Measurements from ENCODE around the gene MYO10.
A peak's percentile ranks its signal among the peaks of the same experiment; 100 is the strongest.

The MYO10 gene

DNA sequence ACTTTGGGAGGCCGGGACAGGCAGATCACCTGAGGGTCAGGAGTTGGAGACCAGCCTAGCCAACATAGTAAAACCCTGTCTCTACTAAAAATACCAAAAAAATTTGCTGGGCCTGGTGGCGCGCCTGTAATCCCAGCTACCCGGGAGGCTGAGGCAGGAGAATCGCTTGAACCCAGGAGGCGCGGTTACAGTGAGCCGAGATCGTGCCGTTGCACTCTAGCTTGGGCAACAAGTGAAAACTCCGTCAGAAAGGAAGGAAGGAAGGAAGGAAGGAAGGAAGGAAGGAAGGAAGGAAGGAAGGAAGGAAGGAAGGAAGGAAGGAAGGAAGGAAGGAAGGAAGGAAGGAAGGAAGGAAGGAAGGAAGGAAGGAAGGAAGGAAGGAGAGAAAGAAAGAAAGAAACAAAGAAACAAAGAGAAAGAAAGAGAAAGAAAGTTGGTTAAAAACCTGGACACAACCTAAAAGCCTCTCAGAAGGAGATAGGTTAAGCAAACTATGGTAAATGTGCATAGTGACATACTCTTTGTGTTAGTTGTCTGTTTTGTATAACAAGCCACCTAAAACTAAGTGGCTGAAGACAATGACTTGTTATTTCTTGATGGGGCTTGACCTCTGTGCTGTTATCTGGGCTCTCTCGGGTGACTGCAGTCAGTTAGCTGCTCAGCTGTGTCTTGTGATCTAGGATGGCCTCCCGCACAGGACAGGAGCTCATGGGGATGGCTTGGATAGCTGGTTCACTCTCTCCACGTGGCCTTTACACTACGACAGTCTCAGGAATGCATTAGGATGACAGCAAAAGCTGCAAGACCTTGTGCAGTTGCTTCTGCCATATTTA is 8.0 kb upstream of the MYO10 start:
- no peak for DNase-seq

- no peak for DNase-seq
These were observed 1.5 kb upstream of the MYO10 start for GRCh38 chr5:16937503-16938161.

DNA sequence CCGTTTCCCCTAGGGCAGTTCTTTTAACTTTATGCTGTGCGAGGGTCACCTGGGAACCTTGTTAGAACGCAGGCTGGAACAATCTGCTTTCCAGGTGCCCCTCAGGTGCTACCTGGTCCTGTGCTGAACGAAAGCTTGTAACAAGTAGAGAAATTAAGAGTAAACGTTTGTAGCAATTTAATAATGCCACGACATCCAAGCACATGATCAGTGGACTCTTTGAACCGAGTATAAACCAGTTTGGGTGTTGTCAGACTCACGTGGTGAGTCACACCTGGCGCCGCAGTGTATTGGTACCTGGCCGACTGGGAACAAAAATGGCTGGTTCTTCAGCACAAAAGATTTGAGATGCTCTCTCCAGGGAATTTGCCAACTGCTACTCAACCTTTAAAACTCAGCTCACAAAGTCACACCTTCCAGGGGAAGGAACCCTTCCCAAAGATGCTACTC is 926 bp upstream of the MYO10 start:
- no peak for DNase-seq

- DNase-seq = peak; percentile 53 to 63
These were observed 598 bp downstream of the MYO10 start for GRCh38 chr5:16935231-16936149.

- DNase-seq = no peak
These were observed 1.4 kb downstream of the MYO10 start for GRCh38 chr5:16934677-16935153.

DNA sequence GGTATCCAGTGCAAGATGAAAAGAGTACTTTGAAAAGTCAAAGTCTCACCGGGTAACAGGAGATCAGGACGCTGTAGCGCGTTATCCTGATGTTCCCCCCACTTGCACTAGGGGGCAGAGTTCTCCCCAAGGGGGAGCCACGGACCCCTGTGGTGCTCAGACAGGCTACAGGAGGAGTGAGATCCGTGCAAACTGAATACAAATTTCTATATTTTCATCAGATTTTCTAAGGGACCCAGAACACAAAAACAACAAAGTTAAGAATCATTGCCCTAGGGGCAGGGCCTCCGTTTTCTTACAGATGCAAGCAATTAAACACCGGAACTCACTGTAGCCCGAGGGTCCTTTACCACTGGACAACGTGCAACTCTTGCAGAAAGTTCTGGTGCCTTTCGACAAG is 2.0 kb downstream of the MYO10 start:
- DNase-seq = peak; percentile 66 to 71

GRCh38 chr5:16933337-16933736 is 2.8 kb downstream of the MYO10 start:
- no peak for DNase-seq

GRCh38 chr5:16932401-16932800 is 3.7 kb downstream of the MYO10 start:
- DNase-seq = no peak

GRCh38 chr5:16931334-16932110 is 4.6 kb downstream of the MYO10 start:
- DNase-seq = no peak

- no peak for DNase-seq
These were observed 5.6 kb downstream of the MYO10 start for GRCh38 chr5:16930496-16930895.

DNA sequence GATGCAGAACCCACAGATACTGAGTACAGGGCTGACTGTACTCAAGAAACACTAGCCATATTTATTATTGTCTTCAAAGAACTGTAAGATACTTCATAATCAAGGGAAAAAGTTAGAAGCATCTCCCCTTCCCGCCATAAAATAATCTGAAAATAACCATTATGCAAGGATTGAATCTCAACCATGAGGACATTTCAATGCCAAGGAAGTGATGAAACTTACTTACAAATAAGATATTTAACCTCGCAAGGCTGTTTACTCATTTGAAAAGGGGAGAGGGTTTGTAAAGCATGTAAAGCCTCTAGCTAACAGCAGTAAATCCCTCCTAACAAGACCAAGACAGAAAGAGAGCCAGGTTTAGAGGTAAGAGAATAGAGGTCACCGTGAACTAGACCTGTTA is 6.3 kb downstream of the MYO10 start:
- no peak for DNase-seq

- no peak for DNase-seq
These were observed 6.7 kb downstream of the MYO10 start for GRCh38 chr5:16929347-16929746.

DNA sequence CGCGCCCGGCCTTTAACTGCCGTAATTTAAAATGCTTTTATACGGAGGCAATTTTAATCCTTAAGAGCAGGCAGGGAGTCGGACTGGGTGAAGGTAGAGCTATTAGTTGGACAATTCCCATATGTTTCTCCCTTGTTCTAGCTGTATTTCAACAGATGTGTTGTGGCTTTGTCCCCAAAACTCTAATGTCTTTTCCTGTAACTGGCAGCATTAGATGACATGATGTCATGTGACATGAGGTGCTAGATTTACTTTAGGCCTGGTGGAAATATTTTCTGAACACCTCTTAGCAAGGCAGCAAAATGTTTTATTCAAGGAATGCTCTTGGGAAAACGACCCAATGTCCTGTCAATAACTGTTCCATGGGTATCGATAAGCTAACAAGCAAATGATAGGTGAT is 8.5 kb downstream of the MYO10 start:
- no peak for DNase-seq

DNA sequence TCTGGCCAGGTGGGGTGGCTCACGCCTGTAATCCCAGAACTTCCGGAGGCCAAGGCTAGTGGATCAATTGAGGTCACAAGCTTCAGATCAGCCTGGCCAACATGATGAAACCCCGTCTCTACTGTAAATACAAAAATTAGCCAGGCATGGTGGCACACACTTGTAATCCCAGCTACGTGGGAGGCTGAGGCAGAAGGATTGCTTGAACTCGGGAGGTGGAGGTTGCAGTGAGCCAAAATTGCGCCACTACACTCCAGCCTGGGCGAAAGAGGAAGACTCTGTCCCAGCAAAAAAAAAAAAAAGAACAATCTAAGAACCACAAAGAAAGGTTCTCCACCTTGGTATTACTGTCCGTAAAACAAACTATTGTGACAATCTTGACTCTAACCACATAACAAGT is 9.7 kb downstream of the MYO10 start:
- DNase-seq = no peak

DNA sequence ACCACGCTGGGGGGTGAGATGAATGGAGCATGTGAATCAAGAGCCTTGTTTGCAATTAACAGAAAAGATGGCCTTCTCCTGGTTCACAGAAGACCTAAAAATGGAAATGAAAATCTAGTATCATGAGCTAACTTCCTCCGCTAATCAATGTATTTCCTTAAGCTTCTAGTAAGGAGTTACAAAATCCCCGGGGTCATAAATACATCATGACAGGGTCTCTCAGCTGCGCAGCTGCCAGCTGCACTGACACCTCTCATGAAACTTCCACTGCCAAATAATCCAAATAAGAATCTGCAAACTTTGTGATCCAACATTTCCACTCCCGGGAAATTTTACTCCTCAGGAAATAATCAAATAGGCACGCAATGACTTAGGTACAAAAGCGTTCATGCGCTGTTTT is 11.9 kb downstream of the MYO10 start:
- DNase-seq = no peak

GRCh38 chr5:16922430-16922829 is 13.7 kb downstream of the MYO10 start:
- DNase-seq = no peak

DNA sequence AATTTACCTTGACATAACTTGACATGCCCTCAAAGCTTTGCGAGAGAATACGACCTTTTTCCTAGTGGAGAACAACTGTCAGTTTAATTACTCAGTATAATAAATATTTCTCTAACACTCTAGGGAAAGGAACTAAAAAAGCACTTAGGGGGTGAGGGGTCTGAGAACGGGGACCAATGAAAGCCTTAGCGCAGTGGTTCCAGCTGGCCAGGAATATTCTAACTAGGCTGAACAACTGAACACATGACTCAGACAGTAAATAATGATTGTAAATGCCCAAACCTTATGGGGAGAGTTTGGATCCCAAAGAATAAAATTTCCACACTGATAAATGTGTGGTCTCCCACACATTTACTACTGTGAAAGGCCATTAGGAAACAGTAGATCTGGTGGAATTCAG is 14.9 kb downstream of the MYO10 start:
- no peak for DNase-seq

DNA sequence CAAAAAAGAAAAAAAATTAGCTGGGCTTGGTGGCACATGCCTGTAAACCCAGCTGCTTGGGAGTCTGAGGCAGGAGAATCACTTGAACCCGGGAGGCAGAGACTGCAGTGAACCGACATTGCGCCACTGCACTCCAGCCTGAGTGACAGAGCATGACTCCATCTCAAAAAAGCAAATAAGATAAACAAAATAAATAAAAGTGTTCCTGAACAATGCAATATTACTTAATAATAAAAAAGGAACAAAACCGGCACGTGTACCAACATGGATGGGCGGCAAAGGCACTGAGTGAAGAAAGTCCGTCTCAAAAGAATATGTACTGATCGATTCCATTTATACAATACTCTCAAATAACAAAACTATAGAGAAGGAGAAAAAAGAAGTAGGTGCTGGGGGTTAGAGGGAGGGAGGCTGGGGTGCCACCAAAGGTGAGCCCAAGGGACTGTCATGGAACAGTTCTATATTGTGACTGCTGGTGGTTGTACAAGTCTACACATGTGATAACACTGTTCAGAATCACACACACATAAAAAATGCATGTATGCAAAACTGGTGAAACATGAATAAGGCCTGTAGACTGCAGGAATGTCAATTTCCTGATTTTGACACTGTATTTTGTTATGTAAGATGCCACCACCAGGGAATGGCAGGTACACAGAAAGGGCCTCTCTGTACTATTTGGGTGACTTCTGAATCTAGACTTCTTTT is 15.8 kb downstream of the MYO10 start:
- DNase-seq = no peak

GRCh38 chr5:16918891-16919671 is 17.0 kb downstream of the MYO10 start:
- no peak for DNase-seq

DNA sequence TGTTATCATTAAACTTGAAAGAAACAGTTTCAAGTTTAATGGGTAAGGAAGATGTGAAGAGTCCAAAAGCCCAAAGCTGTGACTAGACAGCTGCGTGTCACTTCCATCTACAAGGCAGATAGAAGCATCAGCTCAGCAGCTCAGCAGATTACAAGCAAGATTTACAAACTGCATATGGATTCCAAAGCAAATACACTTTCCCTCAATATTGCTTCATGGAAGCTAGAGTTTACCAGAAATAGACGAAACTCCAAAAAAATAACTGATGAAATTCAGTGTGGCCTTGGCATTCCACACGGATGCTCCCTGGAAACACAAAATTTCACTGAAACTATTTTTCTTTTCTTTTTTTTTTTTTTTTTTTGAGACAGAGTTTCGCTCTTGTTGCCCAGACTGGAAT is 17.9 kb downstream of the MYO10 start:
- DNase-seq = no peak

All from activated T-cell treated with anti-CD3 and anti-CD28 coated beads, Interleukin-2, amount 50 U/mL, for 48 hours (primary cell).